WTC11 (cell line): ENCODE measurements around the gene FZD7. TPM values are rescaled to one million over a fixed set of nuclear protein-coding genes. Genes with fewer than 3 reads are reported as not detected.
A peak's percentile ranks its signal among the peaks of the same experiment; 100 is the strongest.

ENCODE experiments used
- CREM ChIP-seq: sonication (generic); formaldehyde crosslinking; IDR thresholded peaks from 2 replicates; pipeline ENCODE4 v1.8.1; 2022; ENCODE audit warnings: mild to moderate bottlenecking, missing genetic modification reagents, moderate library complexity
- ETV6 ChIP-seq: sonication (generic); formaldehyde crosslinking; IDR thresholded peaks from 2 replicates; pipeline ENCODE4 v1.8.1; 2022; ENCODE audit warnings: mild to moderate bottlenecking, missing genetic modification reagents
- FOXK1 ChIP-seq: sonication (generic); formaldehyde crosslinking; IDR thresholded peaks from 2 replicates; pipeline ENCODE4 v1.8.0; 2022; ENCODE audit warnings: mild to moderate bottlenecking, moderate library complexity, missing genetic modification reagents
- FOXP1 ChIP-seq: sonication (generic); formaldehyde crosslinking; IDR thresholded peaks from 2 replicates; pipeline ENCODE4 v1.8.0; 2022; ENCODE audit warnings: missing genetic modification reagents, mild to moderate bottlenecking, moderate library complexity, borderline replicate concordance
- GRHL2 ChIP-seq: fragments of 250-450 bp; sonication (Bioruptor Pico); IDR thresholded peaks from 2 replicates; pipeline ENCODE4 v1.8.0; 2022; ENCODE audit warnings: mild to moderate bottlenecking, moderate library complexity; ENCODE audit not compliant: insufficient replicate concordance, severe bottlenecking
- GTF2I ChIP-seq: fragments of 250-450 bp; sonication (Bioruptor Pico); conservative IDR thresholded peaks from 2 replicates; pipeline ENCODE4 v1.4.0; 2021; ENCODE audit warnings: mild to moderate bottlenecking
- MXD4 ChIP-seq: fragments of 250-450 bp; sonication (Bioruptor Pico); IDR thresholded peaks from 2 replicates; pipeline ENCODE4 v1.8.0; 2021; ENCODE audit warnings: mild to moderate bottlenecking, moderate library complexity, borderline replicate concordance
- NFE2L1 ChIP-seq: sonication (generic); formaldehyde crosslinking; IDR thresholded peaks from 2 replicates; pipeline ENCODE4 v1.8.1; 2023; ENCODE audit warnings: missing genetic modification reagents
- NR1H2 ChIP-seq: sonication (generic); formaldehyde crosslinking; IDR thresholded peaks from 2 replicates; pipeline ENCODE4 v1.9.0; 2021; ENCODE audit warnings: mild to moderate bottlenecking, moderate library complexity, missing genetic modification reagents
- NR3C1 ChIP-seq: sonication (generic); formaldehyde crosslinking; conservative IDR thresholded peaks from 2 replicates; pipeline ENCODE4 v1.8.1; 2023; ENCODE audit warnings: low read depth, mild to moderate bottlenecking, missing genetic modification reagents
- SMAD3 ChIP-seq: sonication (generic); formaldehyde crosslinking; IDR thresholded peaks from 2 replicates; pipeline ENCODE4 v1.8.0; 2022; ENCODE audit warnings: missing genetic modification reagents, mild to moderate bottlenecking, borderline replicate concordance
- SMAD4 ChIP-seq: sonication (generic); formaldehyde crosslinking; IDR thresholded peaks from 2 replicates; pipeline ENCODE4 v1.8.0; 2022; ENCODE audit warnings: mild to moderate bottlenecking, missing genetic modification reagents
- ZNF317 ChIP-seq: sonication (generic); formaldehyde crosslinking; IDR thresholded peaks from 2 replicates; pipeline ENCODE4 v1.8.1; 2023; ENCODE audit warnings: low read depth, mild to moderate bottlenecking, moderate library complexity, missing genetic modification reagents, borderline replicate concordance
- ZNF423 ChIP-seq: fragments of 250-450 bp; sonication (Bioruptor Pico); IDR thresholded peaks from 2 replicates; pipeline ENCODE4 v2.1.2; 2022; ENCODE audit warnings: mild to moderate bottlenecking, moderate library complexity
- ZNF671 ChIP-seq: fragments of 250-450 bp; sonication (Bioruptor Pico); IDR thresholded peaks from 2 replicates; pipeline ENCODE4 v1.8.0; 2021; ENCODE audit warnings: mild to moderate bottlenecking
- total RNA-seq: library from RNA; stranded (reverse); gene quantifications from 3 replicates; pipeline ENCODE4 v1.2.3, GENCODE V29; 2021
- TF ChIP-seq, protein P1 (sequence below): fragments of 200-600 bp; IDR thresholded peaks from 2 replicates; pipeline ENCODE4 v1.8.0; 2022; ENCODE audit warnings: antibody characterized with exemption
- TF ChIP-seq, protein P2 (sequence below): sonication (generic); formaldehyde crosslinking; IDR thresholded peaks from 2 replicates; pipeline ENCODE4 v1.8.0; 2023; ENCODE audit warnings: missing genetic modification reagents
- TF ChIP-seq, protein P3 (sequence below): sonication (generic); formaldehyde crosslinking; IDR thresholded peaks from 2 replicates; pipeline ENCODE4 v1.8.1; 2022; ENCODE audit warnings: mild to moderate bottlenecking, moderate library complexity, missing genetic modification reagents
- TF ChIP-seq, protein P4 (sequence below): sonication (generic); formaldehyde crosslinking; IDR thresholded peaks from 2 replicates; pipeline ENCODE4 v1.8.1; 2023; ENCODE audit warnings: mild to moderate bottlenecking, moderate library complexity, missing genetic modification reagents
- TF ChIP-seq, protein P5 (sequence below): fragments of 250-450 bp; sonication (Bioruptor Pico); conservative IDR thresholded peaks from 2 replicates; pipeline ENCODE4 v1.9.0; 2021; ENCODE audit warnings: mild to moderate bottlenecking
- TF ChIP-seq, protein P6 (sequence below): sonication (generic); formaldehyde crosslinking; IDR thresholded peaks from 2 replicates; pipeline ENCODE4 v1.8.0; 2023; ENCODE audit warnings: missing genetic modification reagents, mild to moderate bottlenecking, borderline replicate concordance
- TF ChIP-seq, protein P7 (sequence below): fragments of 250-450 bp; sonication (Bioruptor Pico); IDR thresholded peaks from 2 replicates; pipeline ENCODE4 v1.9.0; 2021; ENCODE audit warnings: mild to moderate bottlenecking

Gene FZD7
- total RNA-seq, 1 experiment from 2014 or later: 153 TPM

DNA sequence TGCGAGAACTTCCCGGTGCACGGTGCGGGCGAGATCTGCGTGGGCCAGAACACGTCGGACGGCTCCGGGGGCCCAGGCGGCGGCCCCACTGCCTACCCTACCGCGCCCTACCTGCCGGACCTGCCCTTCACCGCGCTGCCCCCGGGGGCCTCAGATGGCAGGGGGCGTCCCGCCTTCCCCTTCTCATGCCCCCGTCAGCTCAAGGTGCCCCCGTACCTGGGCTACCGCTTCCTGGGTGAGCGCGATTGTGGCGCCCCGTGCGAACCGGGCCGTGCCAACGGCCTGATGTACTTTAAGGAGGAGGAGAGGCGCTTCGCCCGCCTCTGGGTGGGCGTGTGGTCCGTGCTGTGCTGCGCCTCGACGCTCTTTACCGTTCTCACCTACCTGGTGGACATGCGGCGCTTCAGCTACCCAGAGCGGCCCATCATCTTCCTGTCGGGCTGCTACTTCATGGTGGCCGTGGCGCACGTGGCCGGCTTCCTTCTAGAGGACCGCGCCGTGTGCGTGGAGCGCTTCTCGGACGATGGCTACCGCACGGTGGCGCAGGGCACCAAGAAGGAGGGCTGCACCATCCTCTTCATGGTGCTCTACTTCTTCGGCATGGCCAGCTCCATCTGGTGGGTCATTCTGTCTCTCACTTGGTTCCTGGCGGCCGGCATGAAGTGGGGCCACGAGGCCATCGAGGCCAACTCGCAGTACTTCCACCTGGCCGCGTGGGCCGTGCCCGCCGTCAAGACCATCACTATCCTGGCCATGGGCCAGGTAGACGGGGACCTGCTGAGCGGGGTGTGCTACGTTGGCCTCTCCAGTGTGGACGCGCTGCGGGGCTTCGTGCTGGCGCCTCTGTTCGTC, 1.7 kb downstream of the FZD7 start (continued):
- TF ChIP-seq, protein P1, sequence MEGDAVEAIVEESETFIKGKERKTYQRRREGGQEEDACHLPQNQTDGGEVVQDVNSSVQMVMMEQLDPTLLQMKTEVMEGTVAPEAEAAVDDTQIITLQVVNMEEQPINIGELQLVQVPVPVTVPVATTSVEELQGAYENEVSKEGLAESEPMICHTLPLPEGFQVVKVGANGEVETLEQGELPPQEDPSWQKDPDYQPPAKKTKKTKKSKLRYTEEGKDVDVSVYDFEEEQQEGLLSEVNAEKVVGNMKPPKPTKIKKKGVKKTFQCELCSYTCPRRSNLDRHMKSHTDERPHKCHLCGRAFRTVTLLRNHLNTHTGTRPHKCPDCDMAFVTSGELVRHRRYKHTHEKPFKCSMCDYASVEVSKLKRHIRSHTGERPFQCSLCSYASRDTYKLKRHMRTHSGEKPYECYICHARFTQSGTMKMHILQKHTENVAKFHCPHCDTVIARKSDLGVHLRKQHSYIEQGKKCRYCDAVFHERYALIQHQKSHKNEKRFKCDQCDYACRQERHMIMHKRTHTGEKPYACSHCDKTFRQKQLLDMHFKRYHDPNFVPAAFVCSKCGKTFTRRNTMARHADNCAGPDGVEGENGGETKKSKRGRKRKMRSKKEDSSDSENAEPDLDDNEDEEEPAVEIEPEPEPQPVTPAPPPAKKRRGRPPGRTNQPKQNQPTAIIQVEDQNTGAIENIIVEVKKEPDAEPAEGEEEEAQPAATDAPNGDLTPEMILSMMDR: no peak
- TF ChIP-seq, protein P2, sequence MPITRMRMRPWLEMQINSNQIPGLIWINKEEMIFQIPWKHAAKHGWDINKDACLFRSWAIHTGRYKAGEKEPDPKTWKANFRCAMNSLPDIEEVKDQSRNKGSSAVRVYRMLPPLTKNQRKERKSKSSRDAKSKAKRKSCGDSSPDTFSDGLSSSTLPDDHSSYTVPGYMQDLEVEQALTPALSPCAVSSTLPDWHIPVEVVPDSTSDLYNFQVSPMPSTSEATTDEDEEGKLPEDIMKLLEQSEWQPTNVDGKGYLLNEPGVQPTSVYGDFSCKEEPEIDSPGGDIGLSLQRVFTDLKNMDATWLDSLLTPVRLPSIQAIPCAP (CRISPR knock-in tag): no peak
- no peak for TF ChIP-seq ZNF423 (CRISPR knock-in tag)
- TF ChIP-seq SMAD3 (CRISPR knock-in tag): peak; percentile 17; the same call in 1 of the 2 replicates
- 0 out of 2 replicates have a peak, but pooled peaks have one; percentile 9 for TF ChIP-seq NR3C1 (CRISPR knock-in tag)
- TF ChIP-seq, protein P3, sequence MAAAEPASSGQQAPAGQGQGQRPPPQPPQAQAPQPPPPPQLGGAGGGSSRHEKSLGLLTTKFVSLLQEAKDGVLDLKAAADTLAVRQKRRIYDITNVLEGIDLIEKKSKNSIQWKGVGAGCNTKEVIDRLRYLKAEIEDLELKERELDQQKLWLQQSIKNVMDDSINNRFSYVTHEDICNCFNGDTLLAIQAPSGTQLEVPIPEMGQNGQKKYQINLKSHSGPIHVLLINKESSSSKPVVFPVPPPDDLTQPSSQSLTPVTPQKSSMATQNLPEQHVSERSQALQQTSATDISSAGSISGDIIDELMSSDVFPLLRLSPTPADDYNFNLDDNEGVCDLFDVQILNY: no peak
- TF ChIP-seq, protein P4, sequence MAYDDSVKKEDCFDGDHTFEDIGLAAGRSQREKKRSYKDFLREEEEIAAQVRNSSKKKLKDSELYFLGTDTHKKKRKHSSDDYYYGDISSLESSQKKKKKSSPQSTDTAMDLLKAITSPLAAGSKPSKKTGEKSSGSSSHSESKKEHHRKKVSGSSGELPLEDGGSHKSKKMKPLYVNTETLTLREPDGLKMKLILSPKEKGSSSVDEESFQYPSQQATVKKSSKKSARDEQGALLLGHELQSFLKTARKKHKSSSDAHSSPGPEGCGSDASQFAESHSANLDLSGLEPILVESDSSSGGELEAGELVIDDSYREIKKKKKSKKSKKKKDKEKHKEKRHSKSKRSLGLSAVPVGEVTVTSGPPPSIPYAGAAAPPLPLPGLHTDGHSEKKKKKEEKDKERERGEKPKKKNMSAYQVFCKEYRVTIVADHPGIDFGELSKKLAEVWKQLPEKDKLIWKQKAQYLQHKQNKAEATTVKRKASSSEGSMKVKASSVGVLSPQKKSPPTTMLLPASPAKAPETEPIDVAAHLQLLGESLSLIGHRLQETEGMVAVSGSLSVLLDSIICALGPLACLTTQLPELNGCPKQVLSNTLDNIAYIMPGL (CRISPR knock-in tag): peak; percentile 81; the same call in 1 of the 2 replicates
- TF ChIP-seq SMAD4 (CRISPR knock-in tag): no peak
- TF ChIP-seq GRHL2 (CRISPR knock-in tag): no peak
- TF ChIP-seq ETV6 (CRISPR knock-in tag): no peak
- no peak for TF ChIP-seq CREM (CRISPR knock-in tag)
- no peak for TF ChIP-seq ZNF317
- TF ChIP-seq ZNF671 (CRISPR knock-in tag): no peak
- TF ChIP-seq, protein P5, sequence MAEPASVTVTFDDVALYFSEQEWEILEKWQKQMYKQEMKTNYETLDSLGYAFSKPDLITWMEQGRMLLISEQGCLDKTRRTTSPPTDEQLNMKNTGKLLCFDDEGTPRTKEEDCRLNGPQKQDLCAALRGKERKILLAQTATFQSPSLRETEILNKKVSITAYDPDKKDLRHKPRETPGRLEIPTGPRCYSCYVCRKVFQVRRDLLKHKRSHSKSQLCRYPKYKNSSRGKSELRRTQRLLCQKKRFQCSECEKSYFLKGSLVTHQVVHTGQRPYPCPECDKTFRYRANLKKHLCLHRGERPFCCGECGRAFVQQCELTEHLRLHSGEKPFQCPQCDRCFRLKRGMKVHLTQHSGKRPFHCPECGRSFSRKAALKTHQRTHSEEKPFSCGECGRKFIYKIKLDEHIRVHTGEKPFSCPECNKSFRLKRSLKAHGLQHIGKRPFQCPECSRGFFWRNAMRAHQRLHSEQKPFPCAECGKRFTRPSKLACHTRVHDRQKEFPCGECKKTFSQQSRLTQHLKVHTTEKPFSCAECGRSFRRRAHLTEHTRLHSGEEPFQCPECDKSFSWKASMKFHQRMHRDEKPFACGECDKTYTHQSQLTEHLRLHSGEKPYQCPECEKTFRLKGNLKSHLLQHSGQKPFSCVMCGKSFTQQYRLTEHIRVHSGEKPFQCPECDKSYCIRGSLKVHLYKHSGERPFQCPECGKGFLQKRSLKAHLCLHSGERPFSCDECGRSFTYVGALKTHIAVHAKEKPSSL (CRISPR knock-in tag): no peak
- no peak for TF ChIP-seq GTF2I (CRISPR knock-in tag)
- TF ChIP-seq, protein P6, sequence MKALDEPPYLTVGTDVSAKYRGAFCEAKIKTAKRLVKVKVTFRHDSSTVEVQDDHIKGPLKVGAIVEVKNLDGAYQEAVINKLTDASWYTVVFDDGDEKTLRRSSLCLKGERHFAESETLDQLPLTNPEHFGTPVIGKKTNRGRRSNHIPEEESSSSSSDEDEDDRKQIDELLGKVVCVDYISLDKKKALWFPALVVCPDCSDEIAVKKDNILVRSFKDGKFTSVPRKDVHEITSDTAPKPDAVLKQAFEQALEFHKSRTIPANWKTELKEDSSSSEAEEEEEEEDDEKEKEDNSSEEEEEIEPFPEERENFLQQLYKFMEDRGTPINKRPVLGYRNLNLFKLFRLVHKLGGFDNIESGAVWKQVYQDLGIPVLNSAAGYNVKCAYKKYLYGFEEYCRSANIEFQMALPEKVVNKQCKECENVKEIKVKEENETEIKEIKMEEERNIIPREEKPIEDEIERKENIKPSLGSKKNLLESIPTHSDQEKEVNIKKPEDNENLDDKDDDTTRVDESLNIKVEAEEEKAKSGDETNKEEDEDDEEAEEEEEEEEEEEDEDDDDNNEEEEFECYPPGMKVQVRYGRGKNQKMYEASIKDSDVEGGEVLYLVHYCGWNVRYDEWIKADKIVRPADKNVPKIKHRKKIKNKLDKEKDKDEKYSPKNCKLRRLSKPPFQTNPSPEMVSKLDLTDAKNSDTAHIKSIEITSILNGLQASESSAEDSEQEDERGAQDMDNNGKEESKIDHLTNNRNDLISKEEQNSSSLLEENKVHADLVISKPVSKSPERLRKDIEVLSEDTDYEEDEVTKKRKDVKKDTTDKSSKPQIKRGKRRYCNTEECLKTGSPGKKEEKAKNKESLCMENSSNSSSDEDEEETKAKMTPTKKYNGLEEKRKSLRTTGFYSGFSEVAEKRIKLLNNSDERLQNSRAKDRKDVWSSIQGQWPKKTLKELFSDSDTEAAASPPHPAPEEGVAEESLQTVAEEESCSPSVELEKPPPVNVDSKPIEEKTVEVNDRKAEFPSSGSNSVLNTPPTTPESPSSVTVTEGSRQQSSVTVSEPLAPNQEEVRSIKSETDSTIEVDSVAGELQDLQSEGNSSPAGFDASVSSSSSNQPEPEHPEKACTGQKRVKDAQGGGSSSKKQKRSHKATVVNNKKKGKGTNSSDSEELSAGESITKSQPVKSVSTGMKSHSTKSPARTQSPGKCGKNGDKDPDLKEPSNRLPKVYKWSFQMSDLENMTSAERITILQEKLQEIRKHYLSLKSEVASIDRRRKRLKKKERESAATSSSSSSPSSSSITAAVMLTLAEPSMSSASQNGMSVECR: peak; percentile 84
- TF ChIP-seq NFE2L1: peak; percentile 66
- peak; percentile 32 for TF ChIP-seq FOXK1 (CRISPR knock-in tag)
- TF ChIP-seq NR1H2 (CRISPR knock-in tag): no peak
- TF ChIP-seq MXD4 (CRISPR knock-in tag): no peak
- TF ChIP-seq, protein P7, sequence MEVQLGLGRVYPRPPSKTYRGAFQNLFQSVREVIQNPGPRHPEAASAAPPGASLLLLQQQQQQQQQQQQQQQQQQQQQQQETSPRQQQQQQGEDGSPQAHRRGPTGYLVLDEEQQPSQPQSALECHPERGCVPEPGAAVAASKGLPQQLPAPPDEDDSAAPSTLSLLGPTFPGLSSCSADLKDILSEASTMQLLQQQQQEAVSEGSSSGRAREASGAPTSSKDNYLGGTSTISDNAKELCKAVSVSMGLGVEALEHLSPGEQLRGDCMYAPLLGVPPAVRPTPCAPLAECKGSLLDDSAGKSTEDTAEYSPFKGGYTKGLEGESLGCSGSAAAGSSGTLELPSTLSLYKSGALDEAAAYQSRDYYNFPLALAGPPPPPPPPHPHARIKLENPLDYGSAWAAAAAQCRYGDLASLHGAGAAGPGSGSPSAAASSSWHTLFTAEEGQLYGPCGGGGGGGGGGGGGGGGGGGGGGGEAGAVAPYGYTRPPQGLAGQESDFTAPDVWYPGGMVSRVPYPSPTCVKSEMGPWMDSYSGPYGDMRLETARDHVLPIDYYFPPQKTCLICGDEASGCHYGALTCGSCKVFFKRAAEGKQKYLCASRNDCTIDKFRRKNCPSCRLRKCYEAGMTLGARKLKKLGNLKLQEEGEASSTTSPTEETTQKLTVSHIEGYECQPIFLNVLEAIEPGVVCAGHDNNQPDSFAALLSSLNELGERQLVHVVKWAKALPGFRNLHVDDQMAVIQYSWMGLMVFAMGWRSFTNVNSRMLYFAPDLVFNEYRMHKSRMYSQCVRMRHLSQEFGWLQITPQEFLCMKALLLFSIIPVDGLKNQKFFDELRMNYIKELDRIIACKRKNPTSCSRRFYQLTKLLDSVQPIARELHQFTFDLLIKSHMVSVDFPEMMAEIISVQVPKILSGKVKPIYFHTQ (CRISPR knock-in tag): no peak
- TF ChIP-seq FOXP1 (CRISPR knock-in tag): peak; percentile 57; the same call in 1 of the 2 replicates
